IPS-18a (cell line): ENCODE results near the gene SHISA5.

Source experiments
- H3K27ac ChIP-seq: one replicate; pipeline ENCODE4 v1.5.1; 2013; ENCODE audit warnings: low read length
- H3K27me3 ChIP-seq: one replicate; pipeline ENCODE4 v1.6.1; 2013; ENCODE audit warnings: mild to moderate bottlenecking, low read length; ENCODE audit not compliant: control insufficient read depth, insufficient read depth
- H3K36me3 ChIP-seq: one replicate; pipeline ENCODE4 v1.6.1; 2013; ENCODE audit warnings: low read depth, low read length; ENCODE audit not compliant: control insufficient read depth
- H3K4me1 ChIP-seq: one replicate; pipeline ENCODE4 v1.6.1; 2013; ENCODE audit warnings: low read depth, low read length; ENCODE audit not compliant: control insufficient read depth
- H3K4me3 ChIP-seq: one replicate; pipeline ENCODE4 v1.5.1; 2013; ENCODE audit warnings: low read length
- H3K9ac ChIP-seq: one replicate; pipeline ENCODE4 v1.6.1; 2013; ENCODE audit warnings: mild to moderate bottlenecking, low read length, moderate library complexity
- H3K9me3 ChIP-seq: one replicate; pipeline ENCODE4 v1.6.1; 2013; ENCODE audit warnings: low read depth, low read length; ENCODE audit not compliant: control insufficient read depth

Gene SHISA5

DNA sequence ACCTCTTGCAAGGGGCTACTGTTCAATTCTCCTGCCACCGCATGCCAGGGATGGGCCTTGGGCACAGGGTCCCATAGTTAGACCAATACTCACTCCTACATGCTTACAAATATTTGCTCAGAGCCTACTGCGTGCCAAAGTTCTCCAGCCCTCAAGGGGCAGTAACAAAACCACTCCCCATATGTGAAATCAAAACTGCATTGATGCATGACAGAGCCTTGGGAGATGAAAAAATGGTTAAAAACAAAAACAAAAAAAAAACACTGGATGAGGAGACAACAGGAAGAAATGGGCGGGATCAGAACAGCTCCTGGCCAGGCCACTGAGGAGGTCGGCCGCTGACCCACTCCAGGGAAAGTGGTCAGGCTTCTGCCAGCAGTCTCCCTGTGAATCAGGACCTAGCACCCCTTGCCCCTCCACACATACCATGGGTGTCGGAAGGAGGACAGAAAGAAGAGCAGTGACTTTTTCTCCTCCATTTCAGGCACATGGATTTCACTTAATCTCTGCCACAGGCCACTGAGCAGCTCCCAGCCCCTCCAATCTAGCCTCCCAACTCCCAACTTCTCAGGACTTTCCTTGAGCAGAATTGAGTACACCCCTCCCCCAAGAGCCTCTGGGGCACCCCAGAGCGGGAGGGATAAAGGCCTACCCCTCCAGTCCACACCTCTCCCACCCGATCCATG lies 76.9 kb downstream of the SHISA5 start:
- Histone ChIP-seq H3K4me1 (peaks cover 14% of the 10 kb centered on the region), H3K9me3 (no peaks in the 10 kb centered on the region), H3K4me3 (no peak overlapping the region), H3K27me3 (no peaks in the 10 kb centered on the region), H3K9ac (no peak overlapping the region), H3K27ac (no peak overlapping the region), H3K36me3 (peaks cover 16% of the 10 kb centered on the region)

DNA sequence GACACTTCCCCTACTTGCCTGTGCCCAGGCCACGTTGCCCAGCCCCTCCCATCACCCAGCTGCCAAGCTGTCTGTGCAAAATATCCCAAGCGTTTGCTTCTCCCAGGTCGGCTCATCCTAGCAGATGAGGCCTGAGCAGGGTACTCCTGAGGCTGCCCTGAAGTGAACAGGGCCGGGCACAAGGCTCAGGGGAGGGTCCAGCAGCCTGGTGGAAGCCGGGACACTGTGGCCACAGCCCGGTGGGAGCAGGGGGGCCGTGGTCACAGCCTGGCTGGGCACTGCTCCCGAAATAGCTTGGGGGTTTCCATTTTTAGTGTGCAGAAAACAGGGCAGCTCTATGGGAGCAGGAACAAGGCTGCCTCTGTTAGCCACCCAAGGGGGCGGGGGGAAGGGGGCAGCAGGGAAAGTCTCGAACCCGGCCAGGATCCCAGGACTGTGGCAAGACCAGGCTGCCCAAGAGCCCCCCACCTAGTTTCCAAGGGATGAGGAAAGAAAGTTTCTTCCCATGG lies 77.5 kb downstream of the SHISA5 start:
- Histone ChIP-seq H3K4me1 (peaks cover 14% of the 10 kb centered on the region), H3K4me3 (no peak overlapping the region), H3K9ac (no peak overlapping the region), H3K9me3 (no peaks in the 10 kb centered on the region), H3K36me3 (peaks cover 16% of the 10 kb centered on the region), H3K27me3 (no peaks in the 10 kb centered on the region), H3K27ac (no peak overlapping the region)

DNA sequence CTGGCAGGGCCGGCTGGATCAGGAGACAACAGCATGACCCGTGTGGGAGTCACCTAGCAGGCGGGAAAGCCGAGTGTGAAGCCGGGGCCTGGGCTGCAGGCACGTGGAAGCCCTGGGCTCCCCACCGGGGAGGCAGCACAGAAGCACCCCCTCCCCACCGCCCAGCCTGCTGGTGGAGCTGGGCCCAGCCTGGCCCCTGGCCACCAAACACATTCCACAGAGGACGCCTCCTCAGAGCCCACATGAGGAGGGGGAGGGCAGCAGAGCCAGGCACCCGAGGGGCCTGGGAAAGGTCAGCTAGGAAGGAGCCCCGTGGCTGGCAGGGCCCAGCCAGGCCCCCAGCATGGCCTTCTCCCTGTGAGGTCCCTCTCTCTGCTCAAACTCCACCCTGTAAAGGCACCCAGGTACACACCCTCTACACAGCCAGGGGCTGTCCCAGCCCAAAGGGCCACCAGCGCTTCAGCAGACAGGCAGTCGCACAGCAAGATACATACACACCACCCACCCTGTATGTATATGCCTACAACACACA lies 78.6 kb downstream of the SHISA5 start:
- Histone ChIP-seq H3K9ac (no peak overlapping the region), H3K4me3 (no peak overlapping the region), H3K27ac (no peak overlapping the region), H3K36me3 (peaks cover 27% of the 10 kb centered on the region), H3K27me3 (no peaks in the 10 kb centered on the region), H3K9me3 (no peaks in the 10 kb centered on the region), H3K4me1 (peaks cover 10% of the 10 kb centered on the region)

DNA sequence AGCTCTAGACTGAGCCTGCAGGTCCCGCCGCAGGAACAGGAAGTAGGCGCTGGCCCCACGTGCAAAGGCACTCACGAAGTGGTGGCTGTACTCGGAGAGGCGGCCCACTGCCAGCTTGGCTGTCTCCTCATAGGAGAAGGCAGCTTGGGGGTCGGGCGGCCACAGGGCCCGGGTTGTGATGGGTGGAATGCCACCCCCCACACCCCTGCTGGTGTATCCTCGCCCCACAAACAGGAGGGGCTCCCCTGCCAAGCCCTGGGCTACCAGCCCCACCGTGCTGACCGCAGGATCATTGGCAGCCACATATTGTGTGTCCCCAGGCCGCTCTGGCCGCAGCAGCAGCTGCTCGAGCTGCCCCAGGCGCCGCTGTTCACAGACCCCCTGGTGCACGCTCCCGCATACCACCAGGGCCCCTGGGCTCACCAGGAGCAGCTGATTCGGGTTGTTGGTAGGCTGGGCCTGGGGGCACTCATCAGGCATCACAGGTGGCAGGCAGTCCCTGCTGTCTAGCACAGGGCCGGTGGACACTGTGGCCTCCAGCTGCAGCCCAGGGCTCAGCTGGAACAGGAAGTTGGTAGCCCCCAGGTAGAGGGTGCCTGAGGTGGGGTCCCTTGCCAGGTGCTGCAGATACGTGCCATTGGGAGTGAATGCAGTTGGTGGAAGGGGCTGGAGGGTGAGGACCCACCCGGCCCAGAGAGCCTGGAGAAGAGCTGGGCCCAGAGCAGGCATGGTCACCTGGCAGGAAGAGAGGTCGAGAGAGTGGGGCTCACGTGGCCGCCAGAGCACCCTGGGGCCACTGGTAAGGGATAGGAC lies 79.9 kb downstream of the SHISA5 start:
- Histone ChIP-seq H3K4me1 (peaks cover 10% of the 10 kb centered on the region), H3K27me3 (no peaks in the 10 kb centered on the region)

DNA sequence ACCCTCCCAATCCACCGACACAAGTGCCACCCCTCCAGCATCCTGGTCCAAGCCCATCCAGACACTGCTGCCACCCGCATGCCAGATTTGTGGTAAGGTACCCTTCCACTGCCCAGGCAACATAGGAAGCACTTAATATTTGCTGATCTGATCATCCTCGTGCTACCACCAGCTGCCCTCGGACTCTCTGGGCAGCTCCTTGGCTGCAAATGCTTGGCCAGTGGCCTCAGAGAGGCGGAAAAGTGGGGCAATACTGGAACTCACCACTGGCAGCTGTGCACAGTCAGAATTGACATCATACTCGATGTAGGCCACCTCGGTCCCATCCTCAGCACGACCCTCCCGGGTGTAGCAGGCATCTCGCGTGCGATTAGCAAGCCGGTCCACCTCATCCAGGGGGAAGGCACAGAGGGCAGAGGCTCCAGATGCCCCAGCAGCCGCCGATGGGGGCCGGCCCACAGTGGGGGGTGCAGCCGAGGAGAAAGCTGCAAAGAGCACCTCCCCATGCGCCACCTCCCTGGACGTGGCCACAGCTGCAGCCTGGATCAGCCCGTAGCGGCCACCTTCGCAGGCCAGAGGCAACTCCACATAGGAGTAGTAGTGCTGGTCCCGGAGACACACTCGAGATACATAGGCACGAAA lies 80.6 kb downstream of the SHISA5 start:
- H3K4me3 ChIP-seq, result no peak overlapping the region
- no peak overlapping the region for H3K27ac ChIP-seq
- H3K9ac ChIP-seq, result no peak overlapping the region
- no peaks in the 10 kb centered on the region for H3K27me3 ChIP-seq
- peaks cover 43% of the 10 kb centered on the region for H3K36me3 ChIP-seq
- no peaks in the 10 kb centered on the region for H3K9me3 ChIP-seq
- H3K4me1 ChIP-seq, result peaks cover 10% of the 10 kb centered on the region

More for the DNA sequence above, 79.9 kb downstream of the SHISA5 start:
- no peak overlapping the region for H3K9ac ChIP-seq
- H3K27ac ChIP-seq, result no peak overlapping the region
- peaks cover 36% of the 10 kb centered on the region for H3K36me3 ChIP-seq
- H3K4me3 ChIP-seq, result no peak overlapping the region
- no peaks in the 10 kb centered on the region for H3K9me3 ChIP-seq

DNA sequence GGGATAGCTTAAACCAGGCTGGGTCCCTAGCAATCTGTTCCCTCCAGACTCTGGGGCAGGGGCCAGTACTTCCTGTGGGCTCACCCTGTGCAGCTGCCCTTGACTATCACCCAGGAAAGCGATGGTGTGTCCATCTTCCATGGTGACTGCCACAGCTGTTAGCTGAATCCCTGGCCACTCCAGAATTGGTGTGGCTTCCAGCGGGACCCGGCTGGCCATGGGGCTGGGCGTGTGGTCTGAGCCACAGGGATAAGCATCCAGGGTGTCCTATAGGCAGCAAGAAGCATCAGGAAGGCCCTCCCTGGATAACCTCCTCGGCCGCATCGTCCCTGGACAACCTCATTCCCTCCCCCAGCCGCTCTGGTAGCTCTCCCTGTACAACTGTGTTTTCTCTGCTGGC lies 81.3 kb downstream of the SHISA5 start:
- Histone ChIP-seq H3K4me1 (peaks cover 4% of the 10 kb centered on the region), H3K27ac (no peak overlapping the region), H3K27me3 (no peaks in the 10 kb centered on the region), H3K36me3 (peaks cover 50% of the 10 kb centered on the region), H3K9ac (no peak overlapping the region), H3K4me3 (no peak overlapping the region), H3K9me3 (no peaks in the 10 kb centered on the region)

DNA sequence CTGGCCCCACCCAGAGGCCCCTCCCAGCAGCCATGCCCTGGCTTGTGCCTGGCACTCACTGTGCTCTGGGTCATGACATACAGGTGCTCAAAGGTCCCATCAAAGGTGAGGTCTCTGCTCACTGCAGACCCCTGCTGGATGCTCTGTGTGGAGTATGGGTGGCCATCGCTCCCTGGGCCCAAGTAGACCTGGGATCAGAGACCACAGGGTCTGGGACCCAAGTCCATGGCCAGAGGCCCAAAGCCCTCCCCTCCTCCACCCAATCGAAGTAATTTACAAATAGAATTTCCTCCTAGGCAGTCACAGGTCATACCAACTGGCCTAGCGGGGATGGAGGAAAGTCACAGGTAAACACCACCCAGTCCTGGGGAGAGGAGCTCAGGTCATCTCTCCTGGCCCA lies 81.7 kb downstream of the SHISA5 start:
- H3K27me3 ChIP-seq, result no peaks in the 10 kb centered on the region
- no peak overlapping the region for H3K4me3 ChIP-seq
- no peak overlapping the region for H3K9ac ChIP-seq
- H3K27ac ChIP-seq, result no peak overlapping the region
- H3K4me1 ChIP-seq, result peaks cover under 1% of the 10 kb centered on the region
- H3K36me3 ChIP-seq, result peaks cover 54% of the 10 kb centered on the region
- no peaks in the 10 kb centered on the region for H3K9me3 ChIP-seq

DNA sequence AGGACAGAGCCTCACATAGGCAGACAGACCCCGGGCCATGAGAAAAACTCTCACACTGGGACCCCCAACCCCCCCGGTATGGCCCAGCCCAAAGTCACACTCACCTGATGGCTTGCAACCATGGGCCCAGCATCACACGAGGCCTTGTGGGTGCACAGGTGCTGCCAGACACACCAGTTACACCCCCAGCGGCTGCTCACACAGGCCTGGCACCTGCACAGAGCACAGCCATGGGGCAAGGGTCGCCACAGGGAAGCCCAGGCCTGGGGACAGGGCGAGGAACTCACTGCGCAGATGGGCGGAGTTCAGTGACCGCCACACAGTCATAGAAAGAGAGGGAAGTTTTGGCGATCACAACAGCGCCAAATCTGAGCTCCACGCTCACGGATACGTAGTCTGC lies 83.4 kb downstream of the SHISA5 start:
- H3K27me3 ChIP-seq, result no peaks in the 10 kb centered on the region
- H3K9ac ChIP-seq, result no peak overlapping the region
- peaks cover 70% of the 10 kb centered on the region for H3K36me3 ChIP-seq
- H3K4me1 ChIP-seq, result no peaks in the 10 kb centered on the region
- H3K27ac ChIP-seq, result no peak overlapping the region
- H3K9me3 ChIP-seq, result no peaks in the 10 kb centered on the region
- no peak overlapping the region for H3K4me3 ChIP-seq

DNA sequence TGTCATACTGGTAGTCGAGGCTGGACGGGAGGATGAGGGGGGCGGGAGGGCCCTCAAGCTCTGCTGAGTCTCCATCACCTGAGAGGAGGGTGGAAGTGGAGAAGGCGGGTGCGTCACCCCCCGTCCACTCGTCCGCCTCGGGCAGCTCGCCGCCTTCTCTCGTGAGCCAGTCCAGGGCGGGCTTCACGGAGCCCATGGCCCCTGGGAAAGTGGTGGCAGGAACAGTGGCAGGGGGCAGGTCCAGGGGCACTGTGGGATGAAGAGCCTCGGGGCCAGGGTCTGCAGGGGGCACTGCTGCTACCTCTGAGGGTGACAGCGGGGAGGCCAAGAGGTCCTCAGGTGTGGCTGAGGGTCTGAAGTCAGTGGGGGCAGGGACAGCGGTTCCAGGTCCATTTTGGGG lies 84.4 kb downstream of the SHISA5 start:
- Histone ChIP-seq H3K4me3 (no peak overlapping the region), H3K27me3 (no peaks in the 10 kb centered on the region), H3K27ac (no peak overlapping the region), H3K36me3 (peaks cover 80% of the 10 kb centered on the region), H3K9me3 (no peaks in the 10 kb centered on the region), H3K4me1 (no peaks in the 10 kb centered on the region), H3K9ac (no peak overlapping the region)

DNA sequence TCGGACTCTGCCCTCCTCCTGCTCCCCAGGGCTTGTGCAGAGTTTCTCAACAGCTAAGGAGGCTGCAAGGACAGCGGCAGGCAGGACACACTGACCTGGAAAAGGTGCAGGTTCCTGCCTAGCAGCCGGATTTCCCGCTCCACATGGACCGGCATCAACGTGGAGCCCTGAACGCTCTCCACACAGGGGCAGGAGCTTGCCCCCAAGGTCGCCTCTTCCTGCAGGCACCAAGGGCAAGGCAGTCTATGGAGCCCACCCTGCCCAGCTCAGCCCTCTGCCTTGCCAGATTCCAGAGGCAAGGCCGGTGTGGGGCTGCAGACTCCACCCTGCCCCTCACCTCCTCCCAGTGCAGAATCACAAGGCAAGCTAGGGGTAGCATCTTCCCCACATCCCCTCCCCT lies 84.8 kb downstream of the SHISA5 start:
- Histone ChIP-seq H3K27ac (no peak overlapping the region), H3K9ac (no peak overlapping the region), H3K9me3 (no peaks in the 10 kb centered on the region), H3K36me3 (peaks cover 80% of the 10 kb centered on the region), H3K4me1 (no peaks in the 10 kb centered on the region), H3K4me3 (no peak overlapping the region), H3K27me3 (no peaks in the 10 kb centered on the region)

DNA sequence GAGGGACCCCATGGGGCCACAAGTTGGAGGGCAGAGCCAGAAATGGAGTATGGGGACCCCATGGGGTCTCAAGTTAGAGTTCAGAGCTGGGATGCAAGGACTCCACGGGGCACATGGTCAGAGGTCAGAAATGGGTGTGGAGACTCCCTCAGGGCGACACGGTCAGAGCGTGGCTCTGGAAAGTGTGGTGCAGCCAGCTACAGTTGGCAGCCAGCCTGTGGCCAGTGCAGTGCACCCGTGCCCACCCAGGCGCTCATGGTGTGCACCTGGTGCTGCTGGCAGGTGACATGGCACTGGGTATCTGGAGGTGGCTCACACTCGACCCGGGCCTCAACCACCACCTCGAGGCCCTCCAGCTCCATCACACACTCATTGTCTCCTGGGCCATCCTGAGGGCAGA lies 85.3 kb downstream of the SHISA5 start:
- H3K9me3 ChIP-seq, result no peaks in the 10 kb centered on the region
- H3K36me3 ChIP-seq, result peaks cover 84% of the 10 kb centered on the region
- no peak overlapping the region for H3K27ac ChIP-seq
- H3K4me1 ChIP-seq, result no peaks in the 10 kb centered on the region
- no peak overlapping the region for H3K4me3 ChIP-seq
- H3K27me3 ChIP-seq, result no peaks in the 10 kb centered on the region
- H3K9ac ChIP-seq, result no peak overlapping the region
